ENCODE data around the gene EEA1.

GRCh38 chr12:92803903-92804302 lies 125.2 kb downstream of the EEA1 start:
- TF ChIP-seq, protein P1, sequence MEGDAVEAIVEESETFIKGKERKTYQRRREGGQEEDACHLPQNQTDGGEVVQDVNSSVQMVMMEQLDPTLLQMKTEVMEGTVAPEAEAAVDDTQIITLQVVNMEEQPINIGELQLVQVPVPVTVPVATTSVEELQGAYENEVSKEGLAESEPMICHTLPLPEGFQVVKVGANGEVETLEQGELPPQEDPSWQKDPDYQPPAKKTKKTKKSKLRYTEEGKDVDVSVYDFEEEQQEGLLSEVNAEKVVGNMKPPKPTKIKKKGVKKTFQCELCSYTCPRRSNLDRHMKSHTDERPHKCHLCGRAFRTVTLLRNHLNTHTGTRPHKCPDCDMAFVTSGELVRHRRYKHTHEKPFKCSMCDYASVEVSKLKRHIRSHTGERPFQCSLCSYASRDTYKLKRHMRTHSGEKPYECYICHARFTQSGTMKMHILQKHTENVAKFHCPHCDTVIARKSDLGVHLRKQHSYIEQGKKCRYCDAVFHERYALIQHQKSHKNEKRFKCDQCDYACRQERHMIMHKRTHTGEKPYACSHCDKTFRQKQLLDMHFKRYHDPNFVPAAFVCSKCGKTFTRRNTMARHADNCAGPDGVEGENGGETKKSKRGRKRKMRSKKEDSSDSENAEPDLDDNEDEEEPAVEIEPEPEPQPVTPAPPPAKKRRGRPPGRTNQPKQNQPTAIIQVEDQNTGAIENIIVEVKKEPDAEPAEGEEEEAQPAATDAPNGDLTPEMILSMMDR (conservative IDR thresholded peaks at IDR 0.05; ENCODE audit: low read length), result no peak
- no peak for TF ChIP-seq EZH2phosphoT487 (IDR thresholded peaks at IDR 0.05; ENCODE audit: borderline replicate concordance, low read depth, low read length)
